ENCODE measurements around the gene IRX2. TPM values are rescaled to one million over a fixed set of nuclear protein-coding genes. Genes with fewer than 3 reads are reported as not detected.

IRX2 gene
- total RNA-seq, 1 donor from 2014 or later: not detected

- intact Hi-C loops (cut with micrococcal nuclease): no loop called here
These were observed 29.9 kb downstream of the IRX2 start for GRCh38 chr5:2721385-2722138.

GRCh38 chr5:2719332-2719731, 32.1 kb downstream of the IRX2 start:
- intact Hi-C loops (cut with micrococcal nuclease): no loop called here

- intact Hi-C loops (cut with micrococcal nuclease): no loop called here
These were observed 33.4 kb downstream of the IRX2 start for GRCh38 chr5:2718115-2718514.

GRCh38 chr5:2715856-2716255, 35.6 kb downstream of the IRX2 start:
- intact Hi-C loops (cut with micrococcal nuclease): no loop called here

GRCh38 chr5:2714805-2715204, 36.7 kb downstream of the IRX2 start:
- intact Hi-C loops (cut with micrococcal nuclease): no loop called here

- intact Hi-C loops (cut with micrococcal nuclease): no loop called here
These were observed 37.5 kb downstream of the IRX2 start for GRCh38 chr5:2714026-2714425.

GRCh38 chr5:2711446-2712425, 39.7 kb downstream of the IRX2 start:
- intact Hi-C loops (cut with micrococcal nuclease): no loop called here

GRCh38 chr5:2710910-2711309, 40.6 kb downstream of the IRX2 start:
- intact Hi-C loops (cut with micrococcal nuclease): no loop called here

GRCh38 chr5:2709976-2710689, 41.3 kb downstream of the IRX2 start:
- intact Hi-C loops (cut with micrococcal nuclease): no loop called here

GRCh38 chr5:2708751-2709150, 42.7 kb downstream of the IRX2 start:
- intact Hi-C loops (cut with micrococcal nuclease): no loop called here

- intact Hi-C loops (cut with micrococcal nuclease): no loop called here
These were observed 43.3 kb downstream of the IRX2 start for GRCh38 chr5:2708132-2708531.

GRCh38 chr5:2705861-2706260, 45.6 kb downstream of the IRX2 start:
- intact Hi-C loops (cut with micrococcal nuclease): no loop called here

GRCh38 chr5:2704806-2705645, 46.5 kb downstream of the IRX2 start:
- intact Hi-C loops (cut with micrococcal nuclease): no loop called here

GRCh38 chr5:2704111-2704510, 47.4 kb downstream of the IRX2 start:
- intact Hi-C loops (cut with micrococcal nuclease): no loop called here

GRCh38 chr5:2703615-2704014, 47.9 kb downstream of the IRX2 start:
- intact Hi-C loops (cut with micrococcal nuclease): no loop called here

GRCh38 chr5:2703041-2703440, 48.4 kb downstream of the IRX2 start:
- intact Hi-C loops (cut with micrococcal nuclease): no loop called here

- intact Hi-C loops (cut with micrococcal nuclease): no loop called here
These were observed 49.2 kb downstream of the IRX2 start for GRCh38 chr5:2702096-2702879.

- intact Hi-C loops (cut with micrococcal nuclease): no loop called here
These were observed 49.9 kb downstream of the IRX2 start for GRCh38 chr5:2701592-2701991.

- intact Hi-C loops (cut with micrococcal nuclease): no loop called here
These were observed 50.6 kb downstream of the IRX2 start for GRCh38 chr5:2700876-2701275.

GRCh38 chr5:2699686-2700085, 51.8 kb downstream of the IRX2 start:
- intact Hi-C loops (cut with micrococcal nuclease): no loop called here
